SK-N-SH (cell line): ENCODE results near the gene NUPR2. TPM values are rescaled to one million over a fixed set of nuclear protein-coding genes. Genes with fewer than 3 reads are reported as not detected.

Experiments used
- CTCF ChIA-PET: fragments of 300-600, 350-600 bp; formaldehyde crosslinking; extraction: SDS; loops from one replicate; lab custom pipeline; 2021; lab: Yijun Ruan, JAX
- POLR2A ChIA-PET: fragments of 350-600 bp; sonication (Branson Sonifier 250); formaldehyde crosslinking; extraction: SDS; loops from one replicate; lab custom pipeline; 2020; ENCODE audit warnings: antibody characterized with exemption, inconsistent platforms; lab: Yijun Ruan, JAX
- DNase-seq: peaks from one replicate; pipeline ENCODE4 v3.0.0; 2012
- H2AFZ ChIP-seq: fragments of 200-600 bp; sonication (generic); 2 replicates; pipeline ENCODE4 v1.8.1; 2016; ENCODE audit warnings: antibody characterized with exemption, mild to moderate bottlenecking, low read depth
- H3F3A ChIP-seq: fragments of 200-600 bp; sonication (generic); replicated peaks from 2 replicates; pipeline ENCODE3; 2016; ENCODE audit warnings: antibody characterized with exemption, mild to moderate bottlenecking; ENCODE audit not compliant: insufficient read depth
- H3K27ac ChIP-seq, 2 experiments: fragments of 200-500 bp in 1 of 2; fragments of 200-600 bp in 1 of 2; sonication (Bioruptor generic) in 1 of 2; sonication (generic), shearing (Covaris generic) in 1 of 2; 2 replicates each; pipeline versions ENCODE4 v1.5.1 to v1.6.1; 2014 to 2016; ENCODE audit warnings: low read depth in 2 of 2, inconsistent platforms in 1 of 2, low read length in 1 of 2, mild to moderate bottlenecking in 1 of 2, mixed read lengths in 1 of 2
- H3K27me3 ChIP-seq: fragments of 200-600 bp; sonication (generic), shearing (Covaris generic); 2 replicates; pipeline ENCODE4 v1.6.1; 2016; ENCODE audit warnings: mixed run types; ENCODE audit not compliant: insufficient read depth
- H3K36me3 ChIP-seq, 2 experiments: fragments of 200-500 bp in 1 of 2; fragments of 200-600 bp in 1 of 2; sonication (Bioruptor generic) in 1 of 2; sonication (generic) in 1 of 2; replicated peaks in 1 of 2; 2 replicates each; pipeline versions ENCODE3 to v1.5.1; 2014 to 2016; ENCODE audit warnings: low read length in 1 of 2, mild to moderate bottlenecking in 1 of 2; ENCODE audit not compliant: insufficient read depth in 2 of 2, control insufficient read depth in 1 of 2
- H3K4me1 ChIP-seq, 2 experiments: fragments of 200-500 bp in 1 of 2; fragments of 200-600 bp in 1 of 2; sonication (Bioruptor generic) in 1 of 2; sonication (generic), shearing (Covaris generic) in 1 of 2; 2 replicates each; pipeline versions ENCODE4 v1.5.1 to v1.6.1; 2014 to 2016; ENCODE audit warnings: low read depth in 1 of 2, low read length in 1 of 2, mixed run types in 1 of 2; ENCODE audit not compliant: insufficient read depth in 2 of 2, control insufficient read depth in 1 of 2
- H3K4me2 ChIP-seq: fragments of 200-600 bp; sonication (generic), shearing (Covaris generic); 2 replicates; pipeline ENCODE4 v1.6.1; 2017; ENCODE audit warnings: mixed run types
- H3K4me3 ChIP-seq, 2 experiments: fragments of 200-500 bp in 1 of 2; fragments of 200-600 bp in 1 of 2; sonication (Bioruptor generic) in 1 of 2; sonication (generic), shearing (Covaris generic) in 1 of 2; 2 replicates each; pipeline versions ENCODE4 v1.5.1 to v1.8.1; 2014 to 2016; ENCODE audit warnings: low read depth in 2 of 2, inconsistent platforms in 1 of 2, low read length in 1 of 2, mild to moderate bottlenecking in 1 of 2, mixed read lengths in 1 of 2, moderate library complexity in 1 of 2
- H3K79me2 ChIP-seq: fragments of 200-600 bp; sonication (generic); 2 replicates; pipeline ENCODE4 v1.8.1; 2017; ENCODE audit warnings: mild to moderate bottlenecking; ENCODE audit not compliant: insufficient read depth
- H3K9ac ChIP-seq: fragments of 200-600 bp; sonication (generic); 2 replicates; pipeline ENCODE4 v1.6.1; 2017; ENCODE audit warnings: mixed run types
- H3K9me2 ChIP-seq: fragments of 200-600 bp; sonication (generic); 2 replicates; pipeline ENCODE4 v1.6.1; 2017; ENCODE audit warnings: mixed run types
- H3K9me3 ChIP-seq: fragments of 200-600 bp; sonication (generic); 2 replicates; pipeline ENCODE4 v1.6.1; 2017; ENCODE audit warnings: mixed run types, mild to moderate bottlenecking, moderate library complexity
- H4K20me1 ChIP-seq: fragments of 200-600 bp; sonication (generic); 2 replicates; pipeline ENCODE4 v1.6.1; 2017; ENCODE audit warnings: mild to moderate bottlenecking, mixed run types; ENCODE audit not compliant: insufficient read depth
- ELF1 ChIP-seq: IDR thresholded peaks from 2 replicates; pipeline ENCODE4 v1.4.0; 2012
- EZH2phosphoT487 ChIP-seq: fragments of 200-600 bp; sonication (generic); IDR thresholded peaks from 2 replicates; pipeline ENCODE4 v1.6.1; 2017; ENCODE audit warnings: low read depth, mixed run types, mild to moderate bottlenecking, antibody characterized with exemption, moderate library complexity, borderline replicate concordance
- FOSL2 ChIP-seq: IDR thresholded peaks from 2 replicates; pipeline ENCODE4 v1.4.0; 2012; ENCODE audit warnings: low read depth, mild to moderate bottlenecking, moderate library complexity, borderline replicate concordance
- GABPA ChIP-seq: IDR thresholded peaks from 2 replicates; pipeline ENCODE4 v1.4.0; 2012; ENCODE audit warnings: low read depth, mild to moderate bottlenecking
- JUND ChIP-seq: IDR thresholded peaks from 2 replicates; pipeline ENCODE4 v1.4.0; 2012
- MAX ChIP-seq: IDR thresholded peaks from 2 replicates; pipeline ENCODE4 v1.4.0; 2012; ENCODE audit warnings: low read depth
- MXI1 ChIP-seq: IDR thresholded peaks from 2 replicates; pipeline ENCODE4 v1.6.1; 2012; ENCODE audit warnings: mild to moderate bottlenecking, low read depth, low read length, improper control_type of control experiment
- NFIC ChIP-seq: IDR thresholded peaks from 2 replicates; pipeline ENCODE4 v1.4.0; 2012; ENCODE audit warnings: borderline replicate concordance
- POLR2AphosphoS5 ChIP-seq: IDR thresholded peaks from 2 replicates; pipeline ENCODE4 v1.6.1; 2012; ENCODE audit warnings: low read depth, low read length
- RAD21 ChIP-seq: IDR thresholded peaks from 2 replicates; pipeline ENCODE4 v1.6.1; 2012; ENCODE audit warnings: mild to moderate bottlenecking, low read length
- RCOR1 ChIP-seq: fragments of 150-350 bp; IDR thresholded peaks from 2 replicates; pipeline ENCODE4 v1.6.1; 2017; ENCODE audit warnings: antibody characterized with exemption, low read length
- RFX5 ChIP-seq: IDR thresholded peaks from 2 replicates; pipeline ENCODE4 v1.6.1; 2012; ENCODE audit warnings: mild to moderate bottlenecking, improper control_type of control experiment, low read length
- RXRA ChIP-seq: IDR thresholded peaks from 2 replicates; pipeline ENCODE4 v1.4.0; 2012; ENCODE audit warnings: low read depth, mild to moderate bottlenecking, borderline replicate concordance
- SIN3A ChIP-seq: IDR thresholded peaks from 2 replicates; pipeline ENCODE4 v1.6.1; 2012; ENCODE audit warnings: low read depth, mild to moderate bottlenecking, low read length, moderate library complexity, borderline replicate concordance
- SMC3 ChIP-seq: IDR thresholded peaks from 2 replicates; pipeline ENCODE4 v1.6.1; 2012; ENCODE audit warnings: low read depth, low read length, improper control_type of control experiment
- TEAD4 ChIP-seq: IDR thresholded peaks from 2 replicates; pipeline ENCODE4 v1.4.0; 2012; ENCODE audit warnings: mild to moderate bottlenecking, borderline replicate concordance; ENCODE audit not compliant: insufficient read depth
- USF2 ChIP-seq: fragments of 150-350 bp; IDR thresholded peaks from 2 replicates; pipeline ENCODE4 v1.6.1; 2017; ENCODE audit warnings: antibody characterized with exemption, low read length, low read depth, borderline replicate concordance
- WGBS: methylation state at CpG from one replicate; pipeline ENCODE4 v1.1.6; 2017; ENCODE audit warnings: low lambda C conversion rate; 5-methylcytosine and 5-hydroxymethylcytosine counted together
- polyA plus RNA-seq, 3 experiments: library from polyadenylated mRNA; depleted of rRNA; stranded (reverse); fragments of >200 nt; gene quantifications; 2 replicates each; pipeline ENCODE4 v1.2.3, GENCODE V29; 2012
- TF ChIP-seq, protein P1 (sequence below): fragments of 200-600 bp; sonication (generic); IDR thresholded peaks from 2 replicates; pipeline ENCODE4 v1.6.1; 2017; ENCODE audit warnings: antibody characterized with exemption, mild to moderate bottlenecking, moderate library complexity
- TF ChIP-seq, protein P2 (sequence below): IDR thresholded peaks from 2 replicates; pipeline ENCODE4 v1.6.1; 2012; ENCODE audit warnings: mild to moderate bottlenecking, low read depth, low read length, moderate library complexity
- TF ChIP-seq, protein P3 (sequence below): IDR thresholded peaks from 2 replicates; pipeline ENCODE4 v1.4.0; 2012; ENCODE audit warnings: low read depth, borderline replicate concordance

NUPR2 gene
- polyA plus RNA-seq, 1 of the 3 experiments (the other 2 are of a cell fraction) = not detected

- WGBS = 80% methylated on average over 1 of the region's 3 CpGs
- DNase-seq = no peak
- H3K27me3 ChIP-seq = no peaks in the 10 kb centered on the region
Measured at GRCh38 chr7:56077681-56078080, 38.5 kb downstream of the NUPR2 start.

More at GRCh38 chr7:56077681-56078080, 38.5 kb downstream of the NUPR2 start:
- H3K4me3 ChIP-seq = no peak overlapping the region
- no peak overlapping the region for H2AFZ ChIP-seq
- no peak overlapping the region for H3K27ac ChIP-seq
- no peaks in the 10 kb centered on the region for H3K79me2 ChIP-seq
- no peaks in the 10 kb centered on the region for H3K9me2 ChIP-seq
- peaks cover 11 to 25% of the 10 kb centered on the region in 2 experiments; a peak in 3 of 4 replicates for H3K4me1 ChIP-seq
- H4K20me1 ChIP-seq = no peaks in the 10 kb centered on the region
- H3F3A ChIP-seq = peaks cover 8% of the 10 kb centered on the region
- H3K36me3 ChIP-seq = peaks cover 10 to 25% of the 10 kb centered on the region in 2 experiments
- ChIA-PET POLR2A (no interaction called here), CTCF (interaction anchor here (0.9 to 3.4 kb wide), 5 partner anchors 15 to 114 kb away, joined by 3 to 30 read pairs (median 7); partner anchors contain the start of genes NIPSNAP2 and PHKG1)
- no peak for TF ChIP-seq RFX5
- TF ChIP-seq POLR2AphosphoS5 = no peak
- TF ChIP-seq NFIC = no peak
- no peak for TF ChIP-seq MXI1
- TF ChIP-seq, protein P1, sequence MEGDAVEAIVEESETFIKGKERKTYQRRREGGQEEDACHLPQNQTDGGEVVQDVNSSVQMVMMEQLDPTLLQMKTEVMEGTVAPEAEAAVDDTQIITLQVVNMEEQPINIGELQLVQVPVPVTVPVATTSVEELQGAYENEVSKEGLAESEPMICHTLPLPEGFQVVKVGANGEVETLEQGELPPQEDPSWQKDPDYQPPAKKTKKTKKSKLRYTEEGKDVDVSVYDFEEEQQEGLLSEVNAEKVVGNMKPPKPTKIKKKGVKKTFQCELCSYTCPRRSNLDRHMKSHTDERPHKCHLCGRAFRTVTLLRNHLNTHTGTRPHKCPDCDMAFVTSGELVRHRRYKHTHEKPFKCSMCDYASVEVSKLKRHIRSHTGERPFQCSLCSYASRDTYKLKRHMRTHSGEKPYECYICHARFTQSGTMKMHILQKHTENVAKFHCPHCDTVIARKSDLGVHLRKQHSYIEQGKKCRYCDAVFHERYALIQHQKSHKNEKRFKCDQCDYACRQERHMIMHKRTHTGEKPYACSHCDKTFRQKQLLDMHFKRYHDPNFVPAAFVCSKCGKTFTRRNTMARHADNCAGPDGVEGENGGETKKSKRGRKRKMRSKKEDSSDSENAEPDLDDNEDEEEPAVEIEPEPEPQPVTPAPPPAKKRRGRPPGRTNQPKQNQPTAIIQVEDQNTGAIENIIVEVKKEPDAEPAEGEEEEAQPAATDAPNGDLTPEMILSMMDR = no peak
- TF ChIP-seq RAD21 = no peak
- TF ChIP-seq ELF1 = no peak
- TF ChIP-seq RCOR1 = no peak
- no peak for TF ChIP-seq TEAD4
- no peak for TF ChIP-seq MAX
- TF ChIP-seq JUND = no peak
- no peak for TF ChIP-seq GABPA
- no peak for TF ChIP-seq EZH2phosphoT487
- TF ChIP-seq, protein P2, sequence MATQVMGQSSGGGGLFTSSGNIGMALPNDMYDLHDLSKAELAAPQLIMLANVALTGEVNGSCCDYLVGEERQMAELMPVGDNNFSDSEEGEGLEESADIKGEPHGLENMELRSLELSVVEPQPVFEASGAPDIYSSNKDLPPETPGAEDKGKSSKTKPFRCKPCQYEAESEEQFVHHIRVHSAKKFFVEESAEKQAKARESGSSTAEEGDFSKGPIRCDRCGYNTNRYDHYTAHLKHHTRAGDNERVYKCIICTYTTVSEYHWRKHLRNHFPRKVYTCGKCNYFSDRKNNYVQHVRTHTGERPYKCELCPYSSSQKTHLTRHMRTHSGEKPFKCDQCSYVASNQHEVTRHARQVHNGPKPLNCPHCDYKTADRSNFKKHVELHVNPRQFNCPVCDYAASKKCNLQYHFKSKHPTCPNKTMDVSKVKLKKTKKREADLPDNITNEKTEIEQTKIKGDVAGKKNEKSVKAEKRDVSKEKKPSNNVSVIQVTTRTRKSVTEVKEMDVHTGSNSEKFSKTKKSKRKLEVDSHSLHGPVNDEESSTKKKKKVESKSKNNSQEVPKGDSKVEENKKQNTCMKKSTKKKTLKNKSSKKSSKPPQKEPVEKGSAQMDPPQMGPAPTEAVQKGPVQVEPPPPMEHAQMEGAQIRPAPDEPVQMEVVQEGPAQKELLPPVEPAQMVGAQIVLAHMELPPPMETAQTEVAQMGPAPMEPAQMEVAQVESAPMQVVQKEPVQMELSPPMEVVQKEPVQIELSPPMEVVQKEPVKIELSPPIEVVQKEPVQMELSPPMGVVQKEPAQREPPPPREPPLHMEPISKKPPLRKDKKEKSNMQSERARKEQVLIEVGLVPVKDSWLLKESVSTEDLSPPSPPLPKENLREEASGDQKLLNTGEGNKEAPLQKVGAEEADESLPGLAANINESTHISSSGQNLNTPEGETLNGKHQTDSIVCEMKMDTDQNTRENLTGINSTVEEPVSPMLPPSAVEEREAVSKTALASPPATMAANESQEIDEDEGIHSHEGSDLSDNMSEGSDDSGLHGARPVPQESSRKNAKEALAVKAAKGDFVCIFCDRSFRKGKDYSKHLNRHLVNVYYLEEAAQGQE = no peak
- TF ChIP-seq, protein P3, sequence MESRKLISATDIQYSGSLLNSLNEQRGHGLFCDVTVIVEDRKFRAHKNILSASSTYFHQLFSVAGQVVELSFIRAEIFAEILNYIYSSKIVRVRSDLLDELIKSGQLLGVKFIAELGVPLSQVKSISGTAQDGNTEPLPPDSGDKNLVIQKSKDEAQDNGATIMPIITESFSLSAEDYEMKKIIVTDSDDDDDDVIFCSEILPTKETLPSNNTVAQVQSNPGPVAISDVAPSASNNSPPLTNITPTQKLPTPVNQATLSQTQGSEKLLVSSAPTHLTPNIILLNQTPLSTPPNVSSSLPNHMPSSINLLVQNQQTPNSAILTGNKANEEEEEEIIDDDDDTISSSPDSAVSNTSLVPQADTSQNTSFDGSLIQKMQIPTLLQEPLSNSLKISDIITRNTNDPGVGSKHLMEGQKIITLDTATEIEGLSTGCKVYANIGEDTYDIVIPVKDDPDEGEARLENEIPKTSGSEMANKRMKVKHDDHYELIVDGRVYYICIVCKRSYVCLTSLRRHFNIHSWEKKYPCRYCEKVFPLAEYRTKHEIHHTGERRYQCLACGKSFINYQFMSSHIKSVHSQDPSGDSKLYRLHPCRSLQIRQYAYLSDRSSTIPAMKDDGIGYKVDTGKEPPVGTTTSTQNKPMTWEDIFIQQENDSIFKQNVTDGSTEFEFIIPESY = no peak
- no peak for TF ChIP-seq FOSL2
- no peak for TF ChIP-seq USF2
- TF ChIP-seq SMC3 = no peak
- no peak for TF ChIP-seq RXRA
- TF ChIP-seq SIN3A = no peak
- no peak overlapping the region for H3K9ac ChIP-seq
- H3K9me3 ChIP-seq = no peaks in the 10 kb centered on the region
- H3K4me2 ChIP-seq = no peak overlapping the region
